ENCODE results near the gene DENND4A.

Gene DENND4A

GRCh38 chr15:65805019-65805745 lies 13.1 kb upstream of the DENND4A start:
- TF ChIP-seq ZNF274 (IDR thresholded peaks at IDR 0.05; ENCODE audit: low read depth, low read length), result no peak
- TF ChIP-seq YY1 (IDR thresholded peaks at IDR 0.05; ENCODE audit: insufficient read depth, insufficient read length), result no peak
- TF ChIP-seq SUZ12 (IDR thresholded peaks at IDR 0.05; ENCODE audit: extremely low read depth, insufficient read depth, insufficient read length), result no peak
- no peaks in the 10 kb centered on the region for H3K4me1 ChIP-seq (ENCODE audit: insufficient read depth, insufficient read length)
- no peaks in the 10 kb centered on the region for H3K36me3 ChIP-seq (ENCODE audit: insufficient read depth, insufficient read length, low read length)
- no peak for DNase-seq (ENCODE audit: low read depth, low spot score)
- H3K9ac ChIP-seq (ENCODE audit: insufficient read length, low read depth), result no peak overlapping the region
- no peaks in the 10 kb centered on the region for H3K27me3 ChIP-seq (ENCODE audit: insufficient read depth, insufficient read length)
- H3K9me3 ChIP-seq (ENCODE audit: insufficient read depth, low read length), result no peaks in the 10 kb centered on the region
- no peak overlapping the region for H3K4me3 ChIP-seq (ENCODE audit: insufficient read length, low read depth)

DNA sequence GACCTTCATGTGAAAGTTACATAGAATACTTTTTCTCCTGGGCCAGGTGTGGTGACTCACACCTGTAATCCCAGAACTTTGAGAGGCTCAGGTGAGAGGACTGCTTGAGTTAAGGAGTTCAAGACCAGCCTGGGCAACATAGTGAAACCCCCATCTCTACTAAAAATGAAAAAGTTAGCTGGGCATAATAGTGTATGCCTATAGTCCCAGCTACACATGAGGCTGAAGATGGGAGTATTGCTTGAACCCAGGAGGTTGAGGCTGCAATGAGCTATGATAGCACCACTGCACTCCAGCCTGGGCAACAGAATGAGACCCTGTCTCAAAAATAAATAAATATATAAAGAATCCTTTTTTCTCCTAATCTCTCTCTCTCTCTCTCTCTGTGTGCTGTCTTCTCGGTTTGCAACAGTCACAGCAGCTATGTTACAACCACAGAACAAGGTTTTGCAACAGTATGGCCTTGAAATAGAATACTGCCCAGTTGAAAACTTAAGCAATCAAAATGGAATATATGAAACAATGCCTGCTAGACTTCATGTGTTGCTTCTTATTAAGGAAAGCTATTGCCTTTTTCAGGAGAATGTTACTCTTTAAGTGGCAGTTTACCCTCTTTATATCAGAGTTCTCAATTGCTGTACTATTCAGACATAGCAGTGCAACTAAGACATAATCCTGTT lies 12.3 kb upstream of the DENND4A start:
- no peaks in the 10 kb centered on the region for H3K4me1 ChIP-seq (ENCODE audit: insufficient read depth, insufficient read length)
- H3K27me3 ChIP-seq (ENCODE audit: insufficient read depth, insufficient read length), result no peaks in the 10 kb centered on the region
- DNase-seq (ENCODE audit: low read depth, low spot score), result no peak
- H3K36me3 ChIP-seq (ENCODE audit: insufficient read depth, insufficient read length, low read length), result no peaks in the 10 kb centered on the region
- H3K9me3 ChIP-seq (ENCODE audit: insufficient read depth, low read length), result no peaks in the 10 kb centered on the region
- H3K9ac ChIP-seq (ENCODE audit: insufficient read length, low read depth), result no peak overlapping the region
- H3K4me3 ChIP-seq (ENCODE audit: insufficient read length, low read depth), result no peak overlapping the region
- TF ChIP-seq ZNF274 (IDR thresholded peaks at IDR 0.05; ENCODE audit: low read depth, low read length) (no peak), YY1 (IDR thresholded peaks at IDR 0.05; ENCODE audit: insufficient read depth, insufficient read length) (no peak), SUZ12 (IDR thresholded peaks at IDR 0.05; ENCODE audit: extremely low read depth, insufficient read depth, insufficient read length) (no peak)

- no peaks in the 10 kb centered on the region for H3K27me3 ChIP-seq (ENCODE audit: insufficient read depth, insufficient read length)
- no peaks in the 10 kb centered on the region for H3K9me3 ChIP-seq (ENCODE audit: insufficient read depth, low read length)
- DNase-seq (ENCODE audit: low read depth, low spot score), result no peak
- no peak overlapping the region for H3K4me3 ChIP-seq (ENCODE audit: insufficient read length, low read depth)
- H3K36me3 ChIP-seq (ENCODE audit: insufficient read depth, insufficient read length, low read length), result no peaks in the 10 kb centered on the region
- no peaks in the 10 kb centered on the region for H3K4me1 ChIP-seq (ENCODE audit: insufficient read depth, insufficient read length)
- H3K9ac ChIP-seq (ENCODE audit: insufficient read length, low read depth), result no peak overlapping the region
- no peak for TF ChIP-seq YY1 (IDR thresholded peaks at IDR 0.05; ENCODE audit: insufficient read depth, insufficient read length)
- no peak for TF ChIP-seq ZNF274 (IDR thresholded peaks at IDR 0.05; ENCODE audit: low read depth, low read length)
- no peak for TF ChIP-seq SUZ12 (IDR thresholded peaks at IDR 0.05; ENCODE audit: extremely low read depth, insufficient read depth, insufficient read length)
Observed at GRCh38 chr15:65801229-65801805, 9.2 kb upstream of the DENND4A start.

DNA sequence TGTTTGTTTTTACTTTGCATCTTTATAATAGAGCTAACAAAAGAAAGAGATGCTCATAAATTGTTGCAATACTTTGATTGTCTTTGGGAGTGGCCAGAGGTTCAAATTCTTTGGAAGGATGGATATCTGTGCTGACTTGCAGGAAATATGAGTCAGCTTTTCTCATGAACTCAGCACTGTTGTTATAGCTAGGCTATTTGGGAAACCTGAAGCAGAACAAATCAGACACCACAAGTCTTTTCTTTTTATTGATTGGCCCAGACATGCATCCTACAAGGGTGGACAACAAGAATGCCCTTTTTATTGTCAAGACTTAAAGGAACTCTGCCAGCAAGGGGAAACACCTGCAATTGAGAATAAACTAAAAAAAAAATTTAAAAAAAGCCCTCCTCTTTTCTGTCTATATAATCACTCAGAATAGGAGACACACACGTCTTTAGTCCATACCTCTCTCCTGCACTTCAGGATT lies 4.6 kb upstream of the DENND4A start:
- Histone ChIP-seq H3K27me3 (ENCODE audit: insufficient read depth, insufficient read length) (no peaks in the 10 kb centered on the region), H3K4me1 (ENCODE audit: insufficient read depth, insufficient read length) (no peaks in the 10 kb centered on the region), H3K36me3 (ENCODE audit: insufficient read depth, insufficient read length, low read length) (no peaks in the 10 kb centered on the region), H3K9me3 (ENCODE audit: insufficient read depth, low read length) (no peaks in the 10 kb centered on the region), H3K9ac (ENCODE audit: insufficient read length, low read depth) (no peak overlapping the region), H3K4me3 (ENCODE audit: insufficient read length, low read depth) (no peak overlapping the region)
- DNase-seq (ENCODE audit: low read depth, low spot score), result no peak
- TF ChIP-seq YY1 (IDR thresholded peaks at IDR 0.05; ENCODE audit: insufficient read depth, insufficient read length), result no peak

DNA sequence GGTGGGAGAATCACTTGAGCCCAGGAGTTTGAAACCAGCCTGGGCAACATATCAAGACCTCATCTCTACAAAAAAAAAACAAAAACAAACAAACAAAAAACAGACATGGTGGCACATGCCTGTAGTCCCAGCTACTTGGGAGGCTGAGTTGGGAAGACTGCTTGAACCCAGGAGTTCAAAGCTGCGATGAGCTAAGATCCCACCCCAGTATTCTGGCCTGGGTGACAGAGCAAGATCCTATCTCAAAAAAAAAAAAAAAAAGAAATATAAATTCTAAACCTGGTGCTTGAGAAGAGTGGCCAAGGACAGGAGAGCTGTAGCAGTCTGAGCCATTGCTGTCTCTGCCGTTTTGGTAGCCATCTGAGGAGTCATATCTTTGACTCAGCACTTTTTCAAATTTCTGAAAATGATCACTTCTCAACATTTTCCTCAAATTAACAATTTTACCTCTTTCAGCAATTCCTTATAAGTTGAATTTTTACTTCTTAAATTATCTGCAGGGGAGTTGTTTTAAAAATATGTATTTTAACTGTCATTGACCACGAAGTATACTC lies 3.6 kb upstream of the DENND4A start:
- Histone ChIP-seq H3K4me1 (ENCODE audit: insufficient read depth, insufficient read length) (no peaks in the 10 kb centered on the region), H3K9ac (ENCODE audit: insufficient read length, low read depth) (no peak overlapping the region), H3K27me3 (ENCODE audit: insufficient read depth, insufficient read length) (peaks cover 3% of the 10 kb centered on the region), H3K36me3 (ENCODE audit: insufficient read depth, insufficient read length, low read length) (no peaks in the 10 kb centered on the region), H3K9me3 (ENCODE audit: insufficient read depth, low read length) (no peaks in the 10 kb centered on the region), H3K4me3 (ENCODE audit: insufficient read length, low read depth) (no peak overlapping the region)
- TF ChIP-seq ZNF274 (IDR thresholded peaks at IDR 0.05; ENCODE audit: low read depth, low read length) (no peak), SUZ12 (IDR thresholded peaks at IDR 0.05; ENCODE audit: extremely low read depth, insufficient read depth, insufficient read length) (no peak), YY1 (IDR thresholded peaks at IDR 0.05; ENCODE audit: insufficient read depth, insufficient read length) (no peak)
- no peak for DNase-seq (ENCODE audit: low read depth, low spot score)

GRCh38 chr15:65793818-65794104 lies 1.7 kb upstream of the DENND4A start:
- Histone ChIP-seq H3K9me3 (ENCODE audit: insufficient read depth, low read length) (no peaks in the 10 kb centered on the region), H3K9ac (ENCODE audit: insufficient read length, low read depth) (no peak overlapping the region), H3K36me3 (ENCODE audit: insufficient read depth, insufficient read length, low read length) (no peaks in the 10 kb centered on the region), H3K27me3 (ENCODE audit: insufficient read depth, insufficient read length) (peaks cover 17% of the 10 kb centered on the region), H3K4me3 (ENCODE audit: insufficient read length, low read depth) (no peak overlapping the region), H3K4me1 (ENCODE audit: insufficient read depth, insufficient read length) (no peaks in the 10 kb centered on the region)
- TF ChIP-seq YY1 (IDR thresholded peaks at IDR 0.05; ENCODE audit: insufficient read depth, insufficient read length) (no peak), SUZ12 (IDR thresholded peaks at IDR 0.05; ENCODE audit: extremely low read depth, insufficient read depth, insufficient read length) (no peak), ZNF274 (IDR thresholded peaks at IDR 0.05; ENCODE audit: low read depth, low read length) (no peak)
- no peak for DNase-seq (ENCODE audit: low read depth, low spot score)
